Endothelial cell of umbilical vein (primary cell): ENCODE data around the gene PAGE2B.

Source experiments
- GATA2 ChIP-seq: IDR thresholded peaks from 2 replicates; pipeline ENCODE4 v1.7.0; 2011; ENCODE audit warnings: low read depth, mild to moderate bottlenecking, moderate library complexity, mixed read lengths, low read length; ENCODE audit not compliant: insufficient read length, insufficient read depth
- POLR2A ChIP-seq: IDR thresholded peaks from 2 replicates; pipeline ENCODE4 v1.6.1; 2012; ENCODE audit warnings: low read depth, mild to moderate bottlenecking, control low read depth, low read length
- POLR2AphosphoS5 ChIP-seq: IDR thresholded peaks from 2 replicates; pipeline ENCODE4 v1.6.1; 2012; ENCODE audit warnings: low read depth, mild to moderate bottlenecking, control low read depth, low read length, moderate library complexity; ENCODE audit not compliant: insufficient read depth
- TF ChIP-seq, protein P1 (sequence below): IDR thresholded peaks from 2 replicates; pipeline ENCODE4 v1.6.1; 2011; ENCODE audit not compliant: insufficient read depth, insufficient read length
- TF ChIP-seq, protein P2 (sequence below), 2 donors: IDR thresholded peaks; 1 replicate in 1 of 2; 2 replicates in 1 of 2; pipeline ENCODE4 v1.5.1; 2011; ENCODE audit warnings: low read length in 2 of 2, mild to moderate bottlenecking in 2 of 2, moderate library complexity in 2 of 2, control low read depth in 1 of 2, inconsistent platforms in 1 of 2, low read depth in 1 of 2; ENCODE audit not compliant: insufficient read depth in 1 of 2; ENCODE audit errors: extremely low read depth in 1 of 2

DNA sequence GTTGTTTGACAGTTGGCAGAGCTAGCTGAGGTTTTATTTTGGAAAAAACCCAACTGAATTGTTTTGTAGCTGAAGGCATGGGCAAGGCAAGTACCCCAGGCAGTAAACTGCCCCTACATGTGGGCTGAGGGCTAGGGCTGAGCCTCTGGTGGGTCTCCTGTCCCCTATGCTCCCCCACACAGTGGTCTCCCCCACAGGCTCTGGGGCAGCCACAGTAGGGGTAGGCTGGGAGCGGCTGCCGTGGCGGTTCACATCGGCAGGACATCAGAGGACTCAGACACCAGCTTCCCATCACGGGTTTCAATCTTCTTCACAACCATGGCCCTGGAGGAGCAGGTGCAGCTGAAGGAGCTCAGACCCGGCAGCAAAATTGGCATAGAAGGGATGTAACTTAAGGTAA is 33.3 kb upstream of the PAGE2B start:
- TF ChIP-seq, protein P1, sequence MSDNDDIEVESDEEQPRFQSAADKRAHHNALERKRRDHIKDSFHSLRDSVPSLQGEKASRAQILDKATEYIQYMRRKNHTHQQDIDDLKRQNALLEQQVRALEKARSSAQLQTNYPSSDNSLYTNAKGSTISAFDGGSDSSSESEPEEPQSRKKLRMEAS: no peak
- TF ChIP-seq GATA2 (no peak), POLR2A (no peak), POLR2AphosphoS5 (no peak)
- TF ChIP-seq, protein P2, sequence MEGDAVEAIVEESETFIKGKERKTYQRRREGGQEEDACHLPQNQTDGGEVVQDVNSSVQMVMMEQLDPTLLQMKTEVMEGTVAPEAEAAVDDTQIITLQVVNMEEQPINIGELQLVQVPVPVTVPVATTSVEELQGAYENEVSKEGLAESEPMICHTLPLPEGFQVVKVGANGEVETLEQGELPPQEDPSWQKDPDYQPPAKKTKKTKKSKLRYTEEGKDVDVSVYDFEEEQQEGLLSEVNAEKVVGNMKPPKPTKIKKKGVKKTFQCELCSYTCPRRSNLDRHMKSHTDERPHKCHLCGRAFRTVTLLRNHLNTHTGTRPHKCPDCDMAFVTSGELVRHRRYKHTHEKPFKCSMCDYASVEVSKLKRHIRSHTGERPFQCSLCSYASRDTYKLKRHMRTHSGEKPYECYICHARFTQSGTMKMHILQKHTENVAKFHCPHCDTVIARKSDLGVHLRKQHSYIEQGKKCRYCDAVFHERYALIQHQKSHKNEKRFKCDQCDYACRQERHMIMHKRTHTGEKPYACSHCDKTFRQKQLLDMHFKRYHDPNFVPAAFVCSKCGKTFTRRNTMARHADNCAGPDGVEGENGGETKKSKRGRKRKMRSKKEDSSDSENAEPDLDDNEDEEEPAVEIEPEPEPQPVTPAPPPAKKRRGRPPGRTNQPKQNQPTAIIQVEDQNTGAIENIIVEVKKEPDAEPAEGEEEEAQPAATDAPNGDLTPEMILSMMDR (IDR thresholded peaks at IDR 0.05; ENCODE audit: extremely low read depth in 1 of 2, insufficient read depth in 1 of 2, low read depth in 1 of 2, low read length in 2 of 2): no peak
